Activated CD4-positive, alpha-beta T cell treated with anti-CD3 and anti-CD28 coated beads, Interleukin-10, Interleukin-2, amounts not matched to agents 100 ng/mL and 50 ng/mL, durations not matched to agents 16 hours and 8 hours (primary cell): ENCODE measurements around the gene TRAPPC10.
"Not testable (repeated sequence)": the region's sequence is repeated elsewhere in the genome, so short reads cannot be mapped to it uniquely, and the experiment has no call there.

Experiments
- DNase-seq: peaks from one replicate; pipeline ENCODE4 v3.0.0-alpha.2; 2020

The TRAPPC10 gene

DNA sequence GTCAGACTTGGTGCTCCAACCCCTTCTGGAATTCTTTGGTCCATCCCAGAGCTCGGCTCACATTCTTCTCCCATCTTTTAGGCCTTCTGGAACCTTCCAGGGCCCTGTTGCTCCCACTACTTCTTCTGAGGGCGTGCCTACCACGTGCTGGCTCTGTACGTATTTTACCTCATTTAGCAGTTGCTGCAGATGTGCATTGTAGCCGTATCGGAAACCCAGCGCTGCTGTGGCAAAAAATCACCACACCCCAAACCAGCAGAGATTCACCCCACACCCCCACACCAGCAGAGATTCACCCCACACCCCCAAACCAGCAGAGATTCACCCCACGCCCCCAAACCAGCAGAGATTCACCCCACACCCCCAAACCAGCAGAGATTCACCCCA lies 143.9 kb downstream of the TRAPPC10 start:
- DNase-seq: not testable (repeated sequence)
